Fibroblast of lung (primary cell): ENCODE results near the gene DGKG. TPM values are rescaled to one million over a fixed set of nuclear protein-coding genes. Genes with fewer than 3 reads are reported as not detected.

Experiments
- DNase-seq, 2 donors: peaks; one replicate each; pipeline versions ENCODE4 v3.0.0 to v3.0.0-alpha.2; 2010; ENCODE audit warnings: low read depth in 2 of 2
- H2AFZ ChIP-seq: 2 replicates; pipeline ENCODE4 v1.5.1; 2012; ENCODE audit warnings: low read length, control low read depth, inconsistent platforms
- H3K27ac ChIP-seq: 2 replicates; pipeline ENCODE4 v1.5.1; 2011; ENCODE audit warnings: low read length, control low read depth; ENCODE audit not compliant: insufficient read depth
- H3K27me3 ChIP-seq: 2 replicates; pipeline ENCODE4 v1.5.1; 2011; ENCODE audit warnings: mild to moderate bottlenecking, low read length; ENCODE audit not compliant: control insufficient read depth, insufficient read depth
- H3K36me3 ChIP-seq: 2 replicates; pipeline ENCODE4 v1.5.1; 2011; ENCODE audit warnings: low read length; ENCODE audit not compliant: control insufficient read depth, insufficient read depth
- H3K4me1 ChIP-seq: 2 replicates; pipeline ENCODE4 v1.5.1; 2011; ENCODE audit warnings: low read length; ENCODE audit not compliant: control insufficient read depth, insufficient read depth; ENCODE audit errors: extremely low read depth
- H3K4me2 ChIP-seq: 2 replicates; pipeline ENCODE4 v1.5.1; 2011; ENCODE audit warnings: low read length, control low read depth; ENCODE audit not compliant: insufficient read depth; ENCODE audit errors: extremely low read depth
- H3K4me3 ChIP-seq, 4 experiments: fragments of 200-600 bp in 1 of 4; sonication (generic) in 1 of 4; replicated peaks in 1 of 4; 2 replicates each; pipeline ENCODE4 v1.5.1; 2011 to 2016; ENCODE audit warnings: low read length in 4 of 4, low read depth in 3 of 4, mild to moderate bottlenecking in 3 of 4, control low read depth in 2 of 4, inconsistent platforms in 1 of 4, mixed read lengths in 1 of 4; ENCODE audit not compliant: insufficient read depth in 1 of 4; ENCODE audit errors: control extremely low read depth in 1 of 4
- H3K79me2 ChIP-seq: 2 replicates; pipeline ENCODE4 v1.5.1; 2012; ENCODE audit warnings: mild to moderate bottlenecking, low read length, inconsistent platforms; ENCODE audit not compliant: control insufficient read depth, insufficient read depth
- H3K9ac ChIP-seq: 2 replicates; pipeline ENCODE4 v1.5.1; 2011; ENCODE audit warnings: mild to moderate bottlenecking, low read length, control low read depth; ENCODE audit not compliant: insufficient read depth
- H3K9me3 ChIP-seq: 2 replicates; pipeline ENCODE4 v1.5.1; 2012; ENCODE audit warnings: low read depth, low read length; ENCODE audit not compliant: control insufficient read depth, insufficient read depth
- H4K20me1 ChIP-seq: 2 replicates; pipeline ENCODE4 v1.5.1; 2011; ENCODE audit warnings: low read length; ENCODE audit not compliant: control insufficient read depth, insufficient read depth; ENCODE audit errors: extremely low read depth
- EZH2 ChIP-seq: IDR thresholded peaks from 2 replicates; pipeline ENCODE4 v1.5.1; 2012; ENCODE audit warnings: low read length, control low read depth, mild to moderate bottlenecking; ENCODE audit errors: missing control alignments
- polyA plus RNA-seq, 2 donors: library from polyadenylated mRNA; depleted of rRNA in 1 of 2; stranded (reverse) in 1 of 2; unstranded in 1 of 2; fragments of >200 nt; gene quantifications; 2 replicates each; pipeline ENCODE4 v1.2.1, GENCODE V29; 2011 to 2012; ENCODE audit warnings: missing spikeins in 1 of 2
- total RNA-seq: library from RNA; depleted of rRNA; stranded (reverse); fragments of >200 nt; gene quantifications from 2 replicates; pipeline ENCODE4 v1.2.1, GENCODE V29; 2014
- TF ChIP-seq, protein P1 (sequence below), 2 donors: IDR thresholded peaks in 1 of 2; conservative IDR thresholded peaks in 1 of 2; 1 replicate in 1 of 2; 2 replicates in 1 of 2; pipeline ENCODE4 v1.5.1; 2011 to 2012; ENCODE audit warnings: low read length in 2 of 2, control low read depth in 1 of 2, inconsistent platforms in 1 of 2, low read depth in 1 of 2, mild to moderate bottlenecking in 1 of 2

Gene DGKG
- total and polyA plus RNA-seq, 2 donors (not counting 1 experiment from before 2014, with no cell fraction given), result 3.7 to 4.8 TPM

DNA sequence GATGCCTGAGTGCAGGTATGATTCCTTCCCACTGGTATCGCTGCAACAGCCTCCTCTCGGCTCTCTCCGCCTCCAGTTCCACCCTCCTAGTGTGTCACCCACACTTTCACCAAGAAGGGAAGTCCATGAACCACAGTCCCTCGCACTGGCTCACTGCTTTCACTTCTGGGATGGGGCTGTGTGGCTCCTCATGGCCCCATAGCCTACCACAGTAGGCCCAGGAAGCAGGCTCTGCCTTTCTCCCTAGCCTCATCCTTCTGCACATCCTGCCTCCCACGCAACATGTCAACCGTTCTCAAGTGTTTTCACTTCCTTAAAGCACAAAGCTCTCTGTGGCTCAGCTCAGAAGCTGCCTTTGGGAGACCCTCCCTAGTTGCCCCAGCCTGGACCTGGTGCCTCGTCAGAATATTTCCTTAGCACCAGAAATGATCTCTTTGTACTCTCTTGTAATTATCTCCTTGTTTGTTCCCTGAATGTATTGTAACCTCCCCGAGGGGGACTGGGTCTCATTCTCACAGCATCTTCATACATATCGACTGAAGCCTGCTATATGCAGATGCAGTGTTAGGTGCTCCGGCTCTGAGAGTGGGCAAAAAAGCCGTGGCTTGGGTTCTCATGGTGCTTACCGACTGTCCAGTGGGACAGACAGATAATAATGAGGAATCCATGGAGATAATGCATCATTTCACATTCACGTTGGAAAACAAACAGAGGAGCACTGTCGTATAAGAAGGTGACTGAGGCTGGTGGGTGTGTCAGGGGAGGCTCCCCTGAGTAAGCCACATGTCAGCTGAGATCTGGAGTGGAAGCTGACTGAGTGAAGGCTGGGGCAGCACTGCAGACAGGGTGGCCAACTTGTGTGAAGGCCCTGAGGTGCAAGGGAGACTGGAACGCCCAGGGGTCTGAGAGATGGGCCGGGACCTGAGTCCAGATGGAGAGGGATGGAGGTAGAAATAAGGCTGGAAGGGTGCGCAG is 107.1 kb downstream of the DGKG start:
- Histone ChIP-seq H3K4me1 (no peaks in the 10 kb centered on the region), H3K27ac (no peak overlapping the region), H3K9ac (no peak overlapping the region), H3K4me2 (no peak overlapping the region), H3K9me3 (no peaks in the 10 kb centered on the region), H3K27me3 (peaks cover 6% of the 10 kb centered on the region), H3K79me2 (no peaks in the 10 kb centered on the region), H2AFZ (no peak overlapping the region), H3K4me3 (no peak overlapping the region), H4K20me1 (no peaks in the 10 kb centered on the region), H3K36me3 (no peaks in the 10 kb centered on the region)
- no peak for DNase-seq
- no peak for TF ChIP-seq EZH2
- TF ChIP-seq, protein P1, sequence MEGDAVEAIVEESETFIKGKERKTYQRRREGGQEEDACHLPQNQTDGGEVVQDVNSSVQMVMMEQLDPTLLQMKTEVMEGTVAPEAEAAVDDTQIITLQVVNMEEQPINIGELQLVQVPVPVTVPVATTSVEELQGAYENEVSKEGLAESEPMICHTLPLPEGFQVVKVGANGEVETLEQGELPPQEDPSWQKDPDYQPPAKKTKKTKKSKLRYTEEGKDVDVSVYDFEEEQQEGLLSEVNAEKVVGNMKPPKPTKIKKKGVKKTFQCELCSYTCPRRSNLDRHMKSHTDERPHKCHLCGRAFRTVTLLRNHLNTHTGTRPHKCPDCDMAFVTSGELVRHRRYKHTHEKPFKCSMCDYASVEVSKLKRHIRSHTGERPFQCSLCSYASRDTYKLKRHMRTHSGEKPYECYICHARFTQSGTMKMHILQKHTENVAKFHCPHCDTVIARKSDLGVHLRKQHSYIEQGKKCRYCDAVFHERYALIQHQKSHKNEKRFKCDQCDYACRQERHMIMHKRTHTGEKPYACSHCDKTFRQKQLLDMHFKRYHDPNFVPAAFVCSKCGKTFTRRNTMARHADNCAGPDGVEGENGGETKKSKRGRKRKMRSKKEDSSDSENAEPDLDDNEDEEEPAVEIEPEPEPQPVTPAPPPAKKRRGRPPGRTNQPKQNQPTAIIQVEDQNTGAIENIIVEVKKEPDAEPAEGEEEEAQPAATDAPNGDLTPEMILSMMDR (conservative IDR thresholded peaks at IDR 0.05 in 1 of 2, IDR thresholded peaks at IDR 0.05 in 1 of 2; ENCODE audit: low read depth in 1 of 2, low read length in 2 of 2), result no peak

DNA sequence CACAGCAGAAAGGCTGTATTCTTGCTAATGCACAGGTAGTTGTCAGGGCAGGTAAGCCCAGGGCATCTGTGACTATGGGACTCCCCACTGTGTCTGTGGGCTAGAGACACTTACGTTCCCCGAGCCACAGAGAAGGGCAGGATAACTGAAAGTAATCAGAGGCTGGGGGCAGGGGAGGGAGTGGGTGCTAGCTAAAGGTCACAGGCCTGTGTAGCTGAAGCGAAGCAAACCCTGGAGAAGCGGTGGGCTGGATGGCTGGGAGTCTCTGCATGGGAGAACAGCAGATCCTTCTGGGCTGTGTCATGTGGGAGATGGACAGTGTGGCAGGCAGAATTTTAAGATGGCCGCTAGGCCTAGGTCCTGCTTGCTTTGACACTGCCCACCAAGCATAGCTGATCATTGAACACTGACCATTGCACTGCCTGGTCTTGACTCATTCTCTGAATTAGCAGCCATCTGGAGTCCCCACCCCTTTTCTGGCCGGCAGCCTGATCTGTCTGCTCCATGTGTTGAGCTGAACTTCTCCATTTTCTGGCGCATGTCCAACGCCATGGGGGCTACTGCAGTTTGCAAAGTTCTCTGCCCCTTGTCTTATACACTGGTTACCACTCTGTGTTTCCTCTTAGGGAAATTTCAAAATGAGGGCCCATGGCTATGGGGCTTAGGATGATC is 110.0 kb downstream of the DGKG start:
- Histone ChIP-seq H4K20me1 (no peaks in the 10 kb centered on the region), H3K4me3 (no peak overlapping the region), H3K27me3 (peaks cover 6% of the 10 kb centered on the region), H3K79me2 (no peaks in the 10 kb centered on the region), H3K4me2 (no peak overlapping the region), H2AFZ (no peak overlapping the region), H3K4me1 (no peaks in the 10 kb centered on the region), H3K36me3 (no peaks in the 10 kb centered on the region), H3K9ac (no peak overlapping the region), H3K9me3 (no peaks in the 10 kb centered on the region), H3K27ac (no peak overlapping the region)
- TF ChIP-seq, protein P1 (conservative IDR thresholded peaks at IDR 0.05 in 1 of 2, IDR thresholded peaks at IDR 0.05 in 1 of 2; ENCODE audit: low read depth in 1 of 2, low read length in 2 of 2), result no peak
- TF ChIP-seq EZH2, result no peak
- DNase-seq, result no peak

DNA sequence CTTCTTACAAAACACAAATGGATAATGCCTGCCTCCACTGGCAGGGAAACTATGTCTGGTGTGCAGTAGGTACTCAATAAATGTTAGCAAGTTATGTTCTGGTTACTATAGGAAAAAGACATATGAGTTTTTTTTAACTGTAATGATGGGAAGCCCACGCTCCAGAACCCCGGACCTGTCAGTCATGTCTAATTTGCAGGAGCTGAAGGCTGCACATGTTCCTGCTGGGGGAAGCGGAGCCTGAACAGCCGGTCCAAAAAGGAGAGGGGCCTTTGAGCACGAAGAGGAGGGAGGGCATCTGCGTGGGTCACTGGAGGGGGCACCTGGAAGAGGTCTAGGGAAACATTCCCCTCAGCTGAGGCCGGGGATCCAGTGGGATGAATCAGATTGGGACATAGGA is 113.2 kb downstream of the DGKG start:
- H3K4me2 ChIP-seq, result no peak overlapping the region
- no peak overlapping the region for H3K27ac ChIP-seq
- H3K9me3 ChIP-seq, result no peaks in the 10 kb centered on the region
- H3K9ac ChIP-seq, result no peak overlapping the region
- H3K4me3 ChIP-seq, result no peak overlapping the region
- H4K20me1 ChIP-seq, result no peaks in the 10 kb centered on the region
- no peak for DNase-seq
- no peak for TF ChIP-seq EZH2
- TF ChIP-seq, protein P1 (conservative IDR thresholded peaks at IDR 0.05 in 1 of 2, IDR thresholded peaks at IDR 0.05 in 1 of 2; ENCODE audit: low read depth in 1 of 2, low read length in 2 of 2), result no peak
- H2AFZ ChIP-seq, result no peak overlapping the region
- H3K27me3 ChIP-seq, result peaks cover 6% of the 10 kb centered on the region
- no peaks in the 10 kb centered on the region for H3K4me1 ChIP-seq
- H3K36me3 ChIP-seq, result no peaks in the 10 kb centered on the region
- H3K79me2 ChIP-seq, result no peaks in the 10 kb centered on the region
